Tibial nerve (tissue), 4 donors: ENCODE results near the gene BCR.

Experiments
- EP300 ChIP-seq, 2 donors: sonication (generic); formaldehyde crosslinking; IDR thresholded peaks; one replicate each; pipeline ENCODE4 v1.6.1; 2017; ENCODE audit warnings: antibody characterized with exemption in 2 of 2, mild to moderate bottlenecking in 1 of 2
- POLR2A ChIP-seq, 2 donors: fragments of 450-650 bp; IDR thresholded peaks; one replicate each; pipeline ENCODE4 v1.6.1; 2017; ENCODE audit warnings: antibody characterized with exemption in 2 of 2, mild to moderate bottlenecking in 2 of 2, moderate library complexity in 2 of 2
- TF ChIP-seq, protein P1 (sequence below), 5 experiments: fragments of 200-600 bp in 3 of 5; fragments of 450-650 bp in 2 of 5; sonication (generic) in 3 of 5; IDR thresholded peaks; one replicate each; pipeline ENCODE4 v1.5.1; 2016 to 2019; ENCODE audit warnings: antibody characterized with exemption in 5 of 5, mild to moderate bottlenecking in 3 of 5, moderate library complexity in 2 of 5

DNA sequence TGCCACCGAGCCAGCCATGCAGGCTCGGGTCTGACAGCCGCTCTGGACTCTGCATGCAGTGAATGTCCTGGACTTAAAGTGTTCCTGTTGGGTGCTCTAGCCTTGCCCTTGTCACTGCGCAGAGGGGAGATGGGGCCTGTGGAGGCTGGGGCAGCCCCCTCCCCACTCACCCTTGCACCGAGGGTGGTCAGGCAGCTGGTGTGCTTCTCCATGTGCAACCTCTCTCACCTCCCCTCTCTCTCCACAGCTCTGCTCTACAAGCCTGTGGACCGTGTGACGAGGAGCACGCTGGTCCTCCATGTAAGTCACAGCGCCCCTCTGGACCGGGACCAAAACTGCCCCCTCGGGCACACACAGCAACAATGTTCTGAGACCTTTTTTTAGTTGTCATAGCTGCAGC lies 92.5 kb downstream of the BCR start:
- TF ChIP-seq, protein P1, sequence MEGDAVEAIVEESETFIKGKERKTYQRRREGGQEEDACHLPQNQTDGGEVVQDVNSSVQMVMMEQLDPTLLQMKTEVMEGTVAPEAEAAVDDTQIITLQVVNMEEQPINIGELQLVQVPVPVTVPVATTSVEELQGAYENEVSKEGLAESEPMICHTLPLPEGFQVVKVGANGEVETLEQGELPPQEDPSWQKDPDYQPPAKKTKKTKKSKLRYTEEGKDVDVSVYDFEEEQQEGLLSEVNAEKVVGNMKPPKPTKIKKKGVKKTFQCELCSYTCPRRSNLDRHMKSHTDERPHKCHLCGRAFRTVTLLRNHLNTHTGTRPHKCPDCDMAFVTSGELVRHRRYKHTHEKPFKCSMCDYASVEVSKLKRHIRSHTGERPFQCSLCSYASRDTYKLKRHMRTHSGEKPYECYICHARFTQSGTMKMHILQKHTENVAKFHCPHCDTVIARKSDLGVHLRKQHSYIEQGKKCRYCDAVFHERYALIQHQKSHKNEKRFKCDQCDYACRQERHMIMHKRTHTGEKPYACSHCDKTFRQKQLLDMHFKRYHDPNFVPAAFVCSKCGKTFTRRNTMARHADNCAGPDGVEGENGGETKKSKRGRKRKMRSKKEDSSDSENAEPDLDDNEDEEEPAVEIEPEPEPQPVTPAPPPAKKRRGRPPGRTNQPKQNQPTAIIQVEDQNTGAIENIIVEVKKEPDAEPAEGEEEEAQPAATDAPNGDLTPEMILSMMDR (IDR thresholded peaks at IDR 0.05) = no peak
- TF ChIP-seq POLR2A (IDR thresholded peaks at IDR 0.05) = no peak
- TF ChIP-seq EP300 (IDR thresholded peaks at IDR 0.05) = no peak
